Measurements from ENCODE around the gene C6orf120. TPM values are rescaled to one million over a fixed set of nuclear protein-coding genes. Genes with fewer than 3 reads are reported as not detected.
A peak's percentile ranks its signal among the peaks of the same experiment; 100 is the strongest.
"Not testable (repeated sequence)": the region's sequence is repeated elsewhere in the genome, so short reads cannot be mapped to it uniquely, and the experiment has no call there.

Gene C6orf120
- total RNA-seq, 2 donors from 2014 or later, result 25.2 to 32.7 TPM

DNA sequence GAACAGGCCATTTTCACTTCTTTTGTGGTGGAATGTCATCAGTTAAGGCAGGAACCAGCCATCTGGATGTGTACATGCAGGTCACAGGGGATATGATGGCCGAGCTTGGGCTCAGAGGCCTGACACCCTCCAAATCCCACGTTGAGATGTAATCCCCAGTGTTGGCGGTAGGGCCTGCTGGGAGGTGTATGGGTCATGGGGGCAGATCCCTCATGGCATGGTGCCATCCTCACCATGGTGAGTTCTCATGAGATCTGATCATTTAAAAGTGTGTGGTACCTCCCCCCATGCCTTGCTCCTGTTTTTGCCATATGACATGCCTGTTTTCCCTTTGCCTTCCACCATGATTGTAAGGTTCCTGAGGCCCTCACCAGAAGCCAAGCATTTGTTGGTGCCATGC is 26.9 kb upstream of the C6orf120 start:
- intact Hi-C loops (cut with DNase I, micrococcal nuclease), result no loop called here
- no peak for DNase-seq
- no peak for ATAC-seq

DNA sequence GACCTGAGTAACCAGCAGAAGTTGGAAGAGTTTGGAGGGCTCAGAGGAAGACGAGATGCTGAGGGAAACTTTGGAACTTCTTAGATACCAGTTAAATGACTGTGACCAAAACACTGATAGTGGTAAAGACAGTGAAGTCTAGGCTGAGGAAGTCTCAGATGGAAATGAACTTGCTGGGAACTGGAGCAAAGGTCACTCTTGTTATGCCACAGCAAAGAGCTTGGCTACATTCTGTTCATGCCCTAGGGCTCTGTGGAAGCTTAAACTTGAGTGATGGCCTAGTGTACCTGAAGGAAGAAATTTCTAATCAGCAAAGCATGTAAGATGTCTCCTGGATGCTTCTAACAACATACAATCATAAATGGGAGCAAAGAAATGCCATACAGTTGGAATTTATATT is 24.8 kb upstream of the C6orf120 start:
- intact Hi-C loops (cut with DNase I, micrococcal nuclease), result no loop called here
- DNase-seq (no peak), ATAC-seq (no peak)

DNA sequence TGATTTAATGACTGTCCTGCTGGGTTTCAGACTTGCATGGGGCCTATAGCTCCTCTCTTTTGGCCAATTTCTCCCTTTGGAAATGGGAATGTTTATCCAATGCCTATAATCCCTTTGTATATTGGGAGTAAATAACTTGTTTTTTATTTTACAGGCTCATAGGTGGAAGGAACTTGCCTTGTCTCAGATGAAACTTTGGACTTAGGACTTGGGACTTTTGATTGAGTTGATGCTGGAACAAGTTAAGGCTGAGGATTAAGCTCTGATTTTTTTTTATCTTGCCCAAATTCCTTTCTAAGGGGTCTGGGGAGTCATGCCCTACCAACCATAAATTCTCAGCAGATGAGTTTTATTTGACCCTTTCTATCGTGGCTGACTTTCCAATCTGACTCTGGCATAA is 23.6 kb upstream of the C6orf120 start:
- intact Hi-C loops (cut with DNase I, micrococcal nuclease), result no loop called here
- peak; percentile 41 for ATAC-seq
- DNase-seq, result no peak

DNA sequence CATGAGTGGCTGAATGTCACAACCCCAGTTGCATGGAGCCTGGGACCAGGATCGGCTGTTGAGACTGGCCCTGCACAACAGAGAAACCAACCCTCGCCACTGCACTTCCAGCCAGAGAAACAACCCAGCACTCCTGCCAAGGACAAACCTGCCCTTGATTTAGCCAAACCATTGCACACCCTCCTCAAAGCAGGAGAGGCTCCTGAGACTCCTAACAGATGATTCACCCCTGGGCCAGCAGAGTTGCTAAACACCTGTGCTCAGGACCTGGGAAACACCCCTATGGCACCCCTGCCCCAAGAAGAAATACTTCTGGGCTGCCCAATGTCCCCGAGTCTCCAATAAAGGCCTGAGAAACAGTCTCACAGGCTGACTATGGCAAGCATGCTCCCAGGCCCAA is 17.9 kb upstream of the C6orf120 start:
- no peak for ATAC-seq
- no peak for DNase-seq
- intact Hi-C loops (cut with DNase I, micrococcal nuclease), result no loop called here

DNA sequence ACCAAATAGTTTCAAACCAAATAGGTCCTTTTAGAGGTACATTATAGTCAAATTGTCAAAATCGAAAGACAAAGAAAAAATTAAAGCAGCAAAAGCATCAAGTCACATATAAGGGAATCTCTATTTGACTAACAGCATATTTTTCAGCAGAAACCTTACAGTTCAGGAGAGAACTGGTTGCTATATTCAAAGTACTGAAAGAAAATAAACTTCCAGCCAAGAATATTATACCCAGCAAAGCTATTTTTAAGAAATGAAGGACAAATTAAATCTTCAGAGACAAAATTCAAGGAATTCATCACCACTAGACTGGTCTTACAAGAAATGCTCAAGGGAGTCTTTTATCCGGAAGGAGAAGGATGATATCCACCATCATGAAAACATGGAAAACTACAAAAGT is 16.1 kb upstream of the C6orf120 start:
- no peak for ATAC-seq
- intact Hi-C loops (cut with DNase I, micrococcal nuclease), result no loop called here
- no peak for DNase-seq

DNA sequence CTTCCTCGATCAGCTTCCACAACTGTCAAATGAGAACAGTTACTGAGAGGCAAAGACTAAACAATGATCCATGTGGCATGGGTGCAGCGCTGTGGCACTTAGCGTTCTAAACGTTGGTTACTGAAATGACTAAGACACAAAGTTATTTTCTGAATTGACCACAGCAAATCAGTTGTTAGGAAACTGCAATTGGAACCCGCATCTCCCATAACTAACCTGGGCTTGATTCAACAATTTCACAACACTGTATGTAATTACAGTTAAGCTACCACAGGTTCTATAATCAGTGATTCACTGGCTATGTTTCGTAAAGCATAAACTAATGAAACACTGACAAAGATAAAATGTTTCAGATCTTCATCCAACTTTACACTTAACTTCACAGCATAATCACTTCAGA is 12.6 kb upstream of the C6orf120 start:
- DNase-seq (no peak), ATAC-seq (no peak)
- intact Hi-C loops (cut with DNase I, micrococcal nuclease), result no loop called here

DNA sequence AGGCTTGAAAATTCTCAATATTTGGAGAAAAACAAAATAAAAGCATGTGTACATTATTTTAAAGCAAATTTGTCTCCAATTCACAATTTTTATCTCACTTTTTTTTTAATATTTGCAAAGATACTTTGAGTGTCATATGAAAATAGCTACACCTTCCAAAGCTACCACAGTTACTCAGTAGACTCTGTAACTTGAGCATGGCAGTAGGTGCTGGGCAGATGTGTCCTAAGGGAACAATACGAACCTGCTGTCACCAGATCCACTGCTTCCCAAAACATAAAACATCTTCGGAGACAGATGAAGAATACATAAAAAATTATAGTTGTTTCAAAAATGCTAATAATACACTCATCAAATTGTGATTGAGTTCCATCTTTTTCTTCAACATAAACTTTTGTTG is 10.7 kb upstream of the C6orf120 start:
- DNase-seq, result no peak
- no peak for ATAC-seq
- intact Hi-C loops (cut with DNase I, micrococcal nuclease), result no loop called here

DNA sequence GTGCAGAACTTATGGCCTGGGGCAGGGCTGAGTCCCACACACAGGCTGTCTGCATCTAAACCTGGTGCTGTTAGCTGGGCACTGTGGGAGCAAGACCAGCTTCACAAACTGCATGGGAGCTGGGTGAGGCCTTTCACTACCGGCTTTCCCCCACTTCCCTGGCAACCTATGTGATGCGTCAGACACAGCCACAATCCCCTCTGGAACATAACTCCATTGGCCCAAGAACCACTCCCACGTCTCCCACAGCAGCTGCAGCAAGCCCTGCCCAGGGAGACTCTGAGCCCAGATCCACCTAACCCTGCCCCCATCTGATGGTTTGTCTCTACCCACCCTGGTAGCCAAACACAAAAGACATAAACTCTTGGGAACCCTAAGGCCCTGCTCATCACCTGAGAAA is 9.4 kb upstream of the C6orf120 start:
- intact Hi-C loops (cut with DNase I, micrococcal nuclease), result no loop called here
- DNase-seq, result no peak
- no peak for ATAC-seq

DNA sequence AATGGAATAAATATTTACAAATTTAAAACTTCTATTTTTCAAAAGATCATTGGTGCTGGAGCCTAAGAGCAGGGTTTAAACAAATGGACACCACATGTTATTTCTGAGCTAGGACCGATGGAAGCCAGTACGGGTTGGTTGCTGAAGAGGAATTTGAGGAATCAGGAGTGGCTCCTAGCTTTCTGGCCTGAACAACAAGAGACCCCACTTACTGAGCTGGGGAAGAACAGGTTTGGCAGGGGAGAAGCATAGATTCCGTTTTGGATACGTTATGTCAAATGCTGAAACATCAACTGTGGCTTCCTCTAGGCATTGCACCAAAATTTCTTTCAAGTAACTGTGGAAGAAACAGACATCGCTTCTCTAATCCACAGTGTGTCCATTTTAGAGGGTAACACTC is 6.8 kb upstream of the C6orf120 start:
- no peak for DNase-seq
- intact Hi-C loops (cut with DNase I, micrococcal nuclease), result no loop called here
- no peak for ATAC-seq

DNA sequence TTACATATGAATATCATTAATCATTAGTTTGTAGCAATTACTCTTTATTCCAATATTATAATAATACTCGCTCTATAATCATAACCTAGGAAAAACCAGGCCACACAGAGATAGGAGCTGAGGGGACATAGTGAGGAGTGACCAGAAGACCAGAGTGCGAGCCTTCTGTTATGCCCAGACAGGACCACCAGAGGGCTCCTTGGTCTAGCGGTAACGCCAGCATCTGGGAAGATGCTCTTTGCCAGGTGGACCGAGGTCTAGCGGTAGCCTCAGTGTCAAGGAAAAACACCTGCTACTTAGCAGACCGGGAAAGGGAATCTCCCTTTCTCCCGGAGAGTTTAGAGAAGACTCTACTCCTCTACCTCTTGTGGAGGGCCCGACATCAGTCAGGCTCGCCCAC is 4.8 kb upstream of the C6orf120 start:
- DNase-seq; ATAC-seq; intact Hi-C loops (cut with DNase I, micrococcal nuclease): not testable (repeated sequence)

DNA sequence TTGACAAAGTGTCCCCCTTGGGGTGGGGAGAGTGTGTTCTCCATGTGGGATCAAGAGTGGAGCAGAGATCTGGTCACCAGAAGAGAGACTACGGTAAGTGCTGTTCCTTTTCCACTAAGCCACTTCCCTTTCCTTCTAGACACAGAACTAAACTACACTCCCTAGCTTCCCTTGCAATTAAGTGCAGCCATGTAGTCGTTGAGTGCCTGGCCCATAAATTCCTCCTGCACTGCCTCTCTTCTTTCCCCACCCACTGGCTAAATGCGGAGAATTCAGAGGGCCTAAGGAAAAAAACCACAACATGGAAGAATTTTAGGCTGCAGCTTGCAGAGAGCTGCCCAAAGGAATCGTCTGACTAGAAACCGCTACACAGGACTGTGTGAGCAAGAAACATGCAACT is 1.6 kb upstream of the C6orf120 start:
- DNase-seq, result peak in 1 of 2 donors; percentile 17
- ATAC-seq, result peak; percentile 32
- intact Hi-C loops (cut with DNase I, micrococcal nuclease), result no loop called here

DNA sequence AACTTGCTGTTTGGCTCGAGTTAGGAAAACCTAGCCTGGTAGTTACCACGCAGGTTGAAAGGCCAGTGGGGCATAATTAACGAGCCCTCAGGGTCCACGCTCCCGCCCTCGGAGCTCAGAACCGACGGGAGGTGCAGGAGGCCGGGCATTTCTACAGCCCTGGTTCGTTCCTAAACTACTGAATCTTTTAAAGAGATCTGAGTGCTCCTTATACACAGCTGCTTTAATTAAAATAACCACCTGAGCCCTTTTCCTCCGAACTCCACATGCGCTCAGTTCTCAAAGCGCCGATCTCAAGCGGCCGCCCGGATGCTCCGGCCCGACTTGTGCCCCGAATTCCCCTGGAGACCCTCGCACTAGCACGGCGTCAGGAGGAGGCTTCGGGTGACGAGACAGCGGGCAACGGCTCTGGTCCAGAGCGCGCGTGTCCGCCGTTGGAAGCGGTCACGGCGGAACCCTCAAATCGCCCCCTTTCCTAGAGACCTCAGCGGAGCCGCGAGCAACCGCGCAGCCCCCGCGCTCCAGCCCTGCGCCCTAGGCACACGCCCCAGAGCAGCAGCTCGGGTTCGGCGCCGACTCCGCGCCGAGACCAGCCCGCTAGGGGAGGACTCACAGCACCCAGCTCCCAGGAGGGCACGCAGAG is 494 bp upstream of the C6orf120 start:
- intact Hi-C loops (cut with DNase I, micrococcal nuclease), result no loop called here
- DNase-seq (peak in 1 of 2 donors; percentile 52), ATAC-seq (peak; percentile 28)

DNA sequence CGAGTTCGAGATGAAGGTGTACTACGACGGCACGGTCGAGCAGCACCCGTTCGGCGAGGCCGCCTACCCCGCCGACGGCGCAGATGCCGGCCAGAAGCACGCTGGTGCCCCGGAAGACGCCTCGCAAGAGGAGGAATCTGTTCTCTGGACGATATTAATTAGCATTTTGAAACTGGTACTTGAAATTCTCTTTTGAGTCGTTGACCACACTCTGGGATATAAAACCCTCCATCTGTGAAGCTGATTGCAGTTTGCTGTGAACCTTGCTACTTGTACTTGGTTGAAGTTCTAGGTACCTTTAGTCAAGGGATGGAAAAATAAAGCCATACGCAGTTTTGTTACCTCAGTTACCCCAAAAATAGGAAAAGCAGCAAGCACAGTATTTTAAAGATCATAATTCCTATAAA is 917 bp downstream of the C6orf120 start:
- ATAC-seq, result no peak
- intact Hi-C loops (cut with DNase I, micrococcal nuclease), result no loop called here
- no peak for DNase-seq

DNA sequence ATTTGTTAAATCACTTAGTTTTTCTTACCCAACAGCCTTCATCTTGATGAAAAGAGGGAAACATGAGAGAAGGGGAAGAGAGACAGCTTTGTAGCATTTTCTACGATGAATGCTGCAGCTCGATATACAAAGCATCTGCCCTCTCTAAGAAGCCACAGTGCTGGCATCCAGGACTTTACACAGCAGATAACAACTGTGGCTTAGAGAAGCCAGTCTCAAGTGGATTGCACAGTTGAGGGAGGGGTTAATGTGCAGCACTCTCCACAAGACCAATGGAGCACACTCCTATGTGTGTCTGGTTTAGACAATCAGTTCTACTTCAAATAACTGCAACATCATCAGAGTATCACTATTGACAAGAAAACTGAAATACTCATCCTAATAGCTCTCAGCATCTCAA is 5.8 kb downstream of the C6orf120 start:
- ATAC-seq, result no peak
- DNase-seq, result no peak
- intact Hi-C loops (cut with DNase I, micrococcal nuclease), result no loop called here

DNA sequence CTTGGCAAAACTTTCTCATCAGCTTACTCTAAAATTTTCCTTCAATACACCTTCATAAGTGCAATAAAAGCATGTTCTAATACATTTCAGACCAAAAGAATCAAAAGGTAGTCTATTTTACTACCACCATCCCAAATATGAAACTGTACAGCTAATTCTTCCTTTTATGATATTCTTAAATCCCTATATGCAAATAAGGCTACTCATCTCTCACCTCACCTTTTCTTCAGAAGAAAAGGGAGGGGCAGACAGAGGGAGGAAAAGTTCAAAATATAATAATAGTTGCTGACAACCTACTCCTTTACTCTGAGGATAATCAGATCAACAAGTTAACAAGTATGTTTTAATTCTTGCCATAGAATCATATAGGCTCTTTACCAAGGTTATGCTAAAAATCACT is 7.4 kb downstream of the C6orf120 start:
- no peak for ATAC-seq
- DNase-seq, result no peak
- intact Hi-C loops (cut with DNase I, micrococcal nuclease), result no loop called here

DNA sequence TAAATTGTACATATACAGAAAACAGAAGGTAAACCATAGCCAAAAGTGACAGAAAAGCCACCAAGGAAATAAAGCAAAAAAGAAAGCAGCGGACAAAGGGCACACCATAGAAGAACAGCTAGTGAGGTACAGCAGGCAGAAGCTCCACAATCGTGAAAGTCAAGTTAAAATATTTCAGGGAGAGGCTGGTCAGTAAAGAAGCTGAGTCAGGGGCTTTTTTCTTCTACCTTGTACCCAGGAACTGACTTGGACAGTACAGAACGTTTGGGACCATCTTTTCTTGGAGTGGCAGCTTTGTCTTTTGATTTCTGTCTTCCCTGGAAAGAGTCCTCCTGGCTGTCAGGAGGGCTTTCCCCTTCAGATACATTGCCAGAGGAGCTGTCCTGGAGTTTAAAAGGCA is 8.1 kb downstream of the C6orf120 start:
- ATAC-seq (no peak), DNase-seq (no peak)
- intact Hi-C loops (cut with DNase I, micrococcal nuclease), result no loop called here

DNA sequence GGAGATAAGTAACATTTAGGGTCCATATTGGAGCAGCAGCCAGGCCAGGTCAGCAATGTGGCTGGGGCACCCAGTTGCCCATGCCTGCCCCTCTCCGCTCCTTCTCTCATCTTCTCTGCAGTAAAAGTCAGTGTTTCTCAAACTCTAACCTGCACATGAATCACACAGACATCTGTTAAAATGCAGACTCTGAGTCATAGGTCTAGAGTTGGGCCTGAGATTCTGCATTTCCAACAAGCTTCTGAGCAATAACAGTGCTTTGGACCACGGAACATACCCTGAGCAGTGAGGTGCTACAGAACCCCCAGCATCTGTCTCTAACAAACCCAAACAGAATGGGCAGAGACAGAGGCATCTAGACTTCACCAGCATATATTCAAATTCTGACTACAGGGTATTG is 12.3 kb downstream of the C6orf120 start:
- DNase-seq (no peak), ATAC-seq (no peak)
- intact Hi-C loops (cut with DNase I, micrococcal nuclease), result no loop called here

DNA sequence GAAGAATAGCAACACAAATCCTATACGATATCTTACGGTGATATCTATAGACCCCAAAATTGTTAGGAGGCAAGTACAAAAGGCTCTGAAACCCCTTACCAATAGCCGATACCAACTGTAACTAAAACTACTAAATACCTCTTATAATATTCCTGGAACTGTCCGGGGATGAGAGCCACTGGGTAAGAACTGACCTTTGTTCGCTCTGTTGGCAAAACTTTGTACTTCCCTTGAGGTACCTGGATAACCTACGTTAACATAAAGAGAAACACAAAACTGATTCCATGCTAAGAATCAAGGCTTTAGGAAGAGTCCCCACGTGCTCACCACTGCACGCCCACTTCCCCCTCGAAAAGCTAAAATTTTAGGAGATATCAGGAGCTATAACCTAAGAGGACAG is 12.7 kb downstream of the C6orf120 start:
- intact Hi-C loops (cut with DNase I, micrococcal nuclease), result no loop called here
- DNase-seq (no peak), ATAC-seq (no peak)

DNA sequence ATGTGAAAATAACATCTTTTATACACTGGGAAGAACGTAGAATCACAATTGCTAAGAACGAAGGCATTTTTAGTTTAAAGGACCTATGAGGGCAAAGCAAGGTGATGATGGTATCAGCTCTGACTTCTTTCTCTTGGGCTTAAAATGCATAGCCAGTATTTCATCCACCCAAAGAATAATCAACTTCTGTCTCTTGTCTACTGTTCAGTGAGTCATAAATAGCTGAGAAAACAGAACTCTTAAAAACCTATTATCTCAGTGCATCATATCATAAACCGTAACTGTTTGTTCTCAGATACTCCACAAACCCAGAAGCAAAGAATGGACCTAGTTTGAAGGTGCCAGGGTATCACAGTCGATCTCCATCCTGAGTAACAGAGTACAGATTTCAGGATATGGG is 17.2 kb downstream of the C6orf120 start:
- intact Hi-C loops (cut with DNase I, micrococcal nuclease), result no loop called here
- no peak for ATAC-seq
- DNase-seq, result no peak

DNA sequence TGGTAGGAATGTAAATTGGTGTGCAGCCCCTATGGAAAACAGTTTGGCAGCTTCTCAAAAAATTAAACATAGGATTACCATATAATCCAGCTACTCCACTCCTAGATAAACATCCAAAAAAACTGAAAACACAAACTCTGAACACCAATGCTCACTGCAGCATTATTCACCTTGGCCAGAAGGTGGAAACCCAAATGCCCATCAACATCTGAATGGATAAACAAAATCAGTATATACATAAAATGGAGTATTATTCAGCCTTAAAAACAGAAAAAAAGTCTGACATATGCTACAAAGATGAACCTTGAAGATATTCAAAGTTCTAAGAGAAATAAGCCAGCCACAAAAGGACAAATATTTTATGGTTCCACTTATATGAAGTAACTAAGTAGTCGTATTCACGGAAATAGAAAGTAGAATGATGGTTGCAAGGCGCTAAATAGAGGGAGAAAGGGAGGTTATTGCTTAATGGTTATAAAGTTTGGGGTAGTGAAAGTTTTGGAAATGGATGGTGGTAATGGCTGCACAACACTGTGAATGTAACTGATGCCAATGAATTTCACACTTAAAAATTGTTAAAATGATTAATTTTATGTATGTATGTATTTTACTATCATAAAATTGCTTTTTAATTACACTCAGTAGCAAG is 18.4 kb downstream of the C6orf120 start:
- ATAC-seq, result no peak
- intact Hi-C loops (cut with DNase I, micrococcal nuclease), result no loop called here

More for the DNA sequence above, 18.4 kb downstream of the C6orf120 start:
- DNase-seq, result no peak
